ENCODE results near the gene HNRNPA1L2. TPM values are rescaled to one million over a fixed set of nuclear protein-coding genes. Genes with fewer than 3 reads are reported as not detected.

HNRNPA1L2 gene
- total and polyA plus RNA-seq, 9 of the 15 experiments (the other 6 are each of a cell fraction or from before 2014, with no cell fraction given) = 3.7 to 10.8 (median 6.8) TPM

- TF ChIP-seq LCOR (CRISPR knock-in tag; IDR thresholded peaks at IDR 0.05) (no peak), PCBP1 (IDR thresholded peaks at IDR 0.05; ENCODE audit: low read depth, low read length, poor library complexity, severe bottlenecking) (no peak), TAF9B (IDR thresholded peaks at IDR 0.05; ENCODE audit: partially characterized antibody) (no peak), ZNF384 (IDR thresholded peaks at IDR 0.05; ENCODE audit: low read depth, low read length) (peak; percentile 56; the same call in 1 of the 2 replicates), FIP1L1 (IDR thresholded peaks at IDR 0.05; ENCODE audit: low read depth, low read length, poor library complexity, severe bottlenecking) (no peak)
Observed at GRCh38 chr13:52665325-52665724, 23.1 kb downstream of the HNRNPA1L2 start (continued).

- Histone ChIP-seq H2AFZ (ENCODE audit: low read depth, low read length) (no peak overlapping the region), H3K27ac (ENCODE audit: extremely low read depth, low read depth, low read length) (no peak overlapping the region), H4K20me1 (replicated peaks; ENCODE audit: control insufficient read depth, insufficient read depth, low read length) (no peaks in the 10 kb centered on the region), H3K27me3 (ENCODE audit: control insufficient read depth in 2 of 2, insufficient read depth in 2 of 2, low read length in 2 of 2) (no peaks in the 10 kb centered on the region), H3K4me1 (replicated peaks in 1 of 2; ENCODE audit: control insufficient read depth in 2 of 2, insufficient read depth in 2 of 2, low read length in 2 of 2) (no peaks in the 10 kb centered on the region; a peak in 1 of 5 replicates), H3K9ac (ENCODE audit: insufficient read depth in 1 of 2, low read depth in 2 of 2, low read length in 2 of 2) (no peak overlapping the region), H3K79me2 (ENCODE audit: control insufficient read depth, insufficient read depth, low read length) (peaks cover 4% of the 10 kb centered on the region; the same call in 1 of the 3 replicates), H3K9me3 (replicated peaks; ENCODE audit: control insufficient read depth, insufficient read depth, low read depth, low read length) (no peaks in the 10 kb centered on the region), H3K4me2 (ENCODE audit: insufficient read depth, low read length) (no peak overlapping the region), H3K36me3 (ENCODE audit: control insufficient read depth, insufficient read depth, low read length) (peaks cover 70% of the 10 kb centered on the region; the same call in 2 of the 3 replicates), H3K4me3 (no peak overlapping the region), H3K9me1 (ENCODE audit: control insufficient read depth, insufficient read depth, low read length) (no peaks in the 10 kb centered on the region)
- DNase-seq (ENCODE audit: extremely low read depth in 1 of 4, low spot score in 3 of 4) (no peak), FAIRE-seq (no peak), ATAC-seq (no peak)
- WGBS (ENCODE audit: insufficient coverage, low coverage, missing lambda C conversion rate) = 92% methylated on average over 2 of the region's 2 CpGs
- intact Hi-C loops (cut with micrococcal nuclease) = loop anchor here (5.0 kb wide), 1 partner anchor 68 kb away; the partner anchor contains the start of gene CNMD
- in situ Hi-C loops (cut with MboI) = no loop called here
- POLR2A ChIA-PET = no interaction called here
- no TSS peak for BruUV-seq (replicated peaks)
- no peak for TF ChIP-seq ILF3 (IDR thresholded peaks at IDR 0.05; ENCODE audit: borderline replicate concordance)
- TF ChIP-seq ARID4B (CRISPR knock-in tag; IDR thresholded peaks at IDR 0.05) = no peak
- TF ChIP-seq MYBL2 (IDR thresholded peaks at IDR 0.05; ENCODE audit: low read depth) = no peak
- no peak for TF ChIP-seq MYBL2 (CRISPR knock-in tag; IDR thresholded peaks at IDR 0.05; ENCODE audit: borderline replicate concordance)
- TF ChIP-seq NKRF (IDR thresholded peaks at IDR 0.05; ENCODE audit: borderline replicate concordance) = no peak
- no peak for TF ChIP-seq ZSCAN29 (IDR thresholded peaks at IDR 0.05)
- TF ChIP-seq ZNF197 (CRISPR knock-in tag; IDR thresholded peaks at IDR 0.05; ENCODE audit: low read depth) = no peak
- CTCF ChIA-PET (ENCODE audit: low intra/inter-chr PET ratio) = interaction anchor here (0.7 kb wide), 1 partner anchor 299 kb away, joined by 3 read pairs; no protein-coding TSS in a partner anchor
Observed at GRCh38 chr13:52669677-52670076, 27.4 kb downstream of the HNRNPA1L2 start.
